GM18909 (cell line): ENCODE data around the gene AOPEP.

Experiments
- ATAC-seq: cut with Tn5 transposase; IDR thresholded peaks from one replicate; pipeline ENCODE4 v1.9.1; 2021; ENCODE audit warnings: mild to moderate bottlenecking; ENCODE audit not compliant: unreplicated experiment, poor library complexity

Gene AOPEP

DNA sequence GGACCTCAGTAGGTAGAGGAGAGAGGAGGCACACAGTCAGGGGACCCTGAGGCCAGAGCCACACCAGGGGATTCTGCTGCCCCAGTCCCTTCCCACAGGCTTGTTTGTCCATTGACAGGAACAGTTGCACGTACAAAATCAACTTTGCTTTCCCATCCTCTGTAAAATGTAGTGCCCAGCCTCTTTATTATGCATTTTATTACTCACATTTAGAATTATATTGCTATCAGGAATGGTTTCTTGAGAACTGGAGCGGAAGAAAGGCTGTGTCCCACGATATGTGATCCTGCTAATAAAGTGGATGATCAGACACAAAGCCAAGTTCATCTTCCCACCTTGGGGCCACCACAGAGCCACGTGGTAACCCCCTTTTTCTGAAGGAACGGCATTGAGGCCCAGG lies 313.6 kb downstream of the AOPEP start:
- ATAC-seq, result no peak

DNA sequence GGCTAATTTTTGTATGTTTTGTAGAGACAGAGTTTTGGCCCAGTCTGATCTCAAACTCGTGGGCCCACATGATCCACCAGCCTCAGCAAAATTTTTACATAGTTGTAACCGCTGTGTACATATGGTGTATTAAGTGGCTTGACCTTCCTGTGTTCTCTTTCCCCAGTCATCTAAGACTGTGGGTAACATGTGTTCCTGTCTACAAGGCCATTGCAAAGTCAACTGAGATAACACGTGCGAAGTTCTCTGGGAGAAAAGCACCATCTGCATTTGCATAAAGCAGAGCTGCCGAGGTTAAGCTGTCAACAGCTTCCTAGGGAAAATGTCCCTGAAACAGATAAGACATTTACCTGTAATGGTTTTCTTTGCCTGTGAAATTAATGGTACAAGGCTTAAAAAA lies 317.3 kb downstream of the AOPEP start:
- no peak for ATAC-seq

DNA sequence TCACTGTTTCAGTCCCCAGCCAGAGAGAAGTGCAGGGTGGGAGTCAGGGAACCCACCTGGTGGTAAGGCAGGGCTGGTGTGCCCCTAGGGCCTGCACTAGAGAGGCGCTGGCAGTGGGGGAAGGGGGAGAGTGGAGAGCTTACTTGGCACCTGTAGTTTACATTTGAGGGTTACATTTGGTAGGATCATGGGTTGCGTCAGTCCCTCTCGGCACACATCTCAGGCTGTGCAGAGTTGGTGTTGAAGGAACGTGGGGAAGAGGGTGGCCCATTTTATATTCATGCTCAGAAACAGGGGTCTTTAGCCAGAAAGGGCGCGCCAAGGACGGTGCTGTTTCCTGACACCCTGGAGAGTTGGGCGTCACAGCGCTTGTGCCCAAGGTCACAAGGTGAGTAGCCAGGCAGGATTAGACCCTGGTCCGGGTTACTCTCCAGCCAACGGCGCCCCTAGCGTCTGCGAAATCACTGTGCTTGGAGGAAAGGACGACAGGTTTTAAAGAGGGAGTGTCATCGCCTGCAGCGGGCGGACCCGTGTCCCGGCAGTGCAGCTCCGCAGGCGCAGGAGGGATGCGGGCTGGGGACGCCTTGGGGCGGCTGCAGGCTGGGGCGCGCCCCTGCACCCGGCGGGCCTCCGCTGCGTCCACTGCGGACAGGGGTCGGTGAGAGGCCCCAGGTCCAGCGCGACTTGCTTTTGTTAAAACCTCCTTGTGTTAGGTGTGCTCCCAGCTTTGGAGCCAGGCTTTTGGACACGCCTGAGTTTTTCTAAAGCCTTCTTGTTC lies 318.4 kb downstream of the AOPEP start:
- ATAC-seq, result no peak

DNA sequence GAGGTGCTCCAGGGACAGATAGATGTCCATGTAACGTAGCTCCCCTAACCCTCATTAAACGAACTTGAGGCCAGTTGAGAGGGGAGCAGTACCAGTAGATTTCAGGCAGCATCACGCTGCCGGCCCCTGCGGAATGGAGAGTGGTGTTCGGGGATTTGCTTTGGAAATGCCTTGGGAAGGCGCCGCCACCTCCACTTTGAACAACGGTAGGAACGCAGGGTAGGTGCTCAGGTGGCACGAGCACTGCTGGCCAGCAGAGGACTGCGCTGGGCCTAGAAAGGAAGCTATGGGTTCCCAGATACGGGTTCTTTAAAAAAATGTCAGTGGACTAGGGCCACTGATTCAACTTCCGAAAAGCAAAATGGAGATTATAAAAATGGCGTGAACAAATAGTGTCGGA lies 319.3 kb downstream of the AOPEP start:
- no peak for ATAC-seq

DNA sequence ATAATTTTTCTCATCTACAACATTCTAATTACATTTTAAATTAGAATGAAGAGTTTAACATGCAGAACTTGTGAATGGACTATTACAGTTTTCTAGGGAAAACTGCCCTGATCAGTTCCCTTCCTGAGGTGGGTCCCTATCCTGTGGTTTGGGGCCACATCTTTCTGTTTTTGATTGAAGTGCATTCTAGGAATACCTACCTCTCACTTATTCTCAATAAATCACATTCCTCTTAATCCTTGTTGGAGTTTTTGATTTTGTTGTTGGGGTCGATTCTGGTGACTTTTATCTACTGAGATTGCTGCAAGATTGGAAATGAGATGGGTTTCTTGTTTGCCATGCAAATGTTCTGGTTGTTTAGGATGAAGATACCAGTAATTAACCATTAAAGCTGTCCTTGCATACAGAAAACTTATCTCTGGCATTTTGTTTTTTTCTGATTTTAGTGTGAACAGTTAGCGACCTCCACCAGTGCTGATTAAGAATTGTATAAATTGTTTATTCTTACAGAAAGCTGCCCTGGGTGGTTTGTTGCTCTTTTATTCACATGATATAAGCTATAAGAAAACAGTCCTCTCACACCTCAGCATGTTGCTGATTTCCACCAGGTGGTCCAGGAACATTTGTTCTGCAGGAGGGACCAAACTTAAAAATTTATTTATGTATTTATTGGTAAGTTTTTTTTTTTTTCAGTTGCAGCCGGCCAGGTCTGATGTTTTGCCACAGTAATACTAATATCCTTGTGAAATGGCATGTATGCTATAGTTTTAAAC lies 321.1 kb downstream of the AOPEP start:
- no peak for ATAC-seq

DNA sequence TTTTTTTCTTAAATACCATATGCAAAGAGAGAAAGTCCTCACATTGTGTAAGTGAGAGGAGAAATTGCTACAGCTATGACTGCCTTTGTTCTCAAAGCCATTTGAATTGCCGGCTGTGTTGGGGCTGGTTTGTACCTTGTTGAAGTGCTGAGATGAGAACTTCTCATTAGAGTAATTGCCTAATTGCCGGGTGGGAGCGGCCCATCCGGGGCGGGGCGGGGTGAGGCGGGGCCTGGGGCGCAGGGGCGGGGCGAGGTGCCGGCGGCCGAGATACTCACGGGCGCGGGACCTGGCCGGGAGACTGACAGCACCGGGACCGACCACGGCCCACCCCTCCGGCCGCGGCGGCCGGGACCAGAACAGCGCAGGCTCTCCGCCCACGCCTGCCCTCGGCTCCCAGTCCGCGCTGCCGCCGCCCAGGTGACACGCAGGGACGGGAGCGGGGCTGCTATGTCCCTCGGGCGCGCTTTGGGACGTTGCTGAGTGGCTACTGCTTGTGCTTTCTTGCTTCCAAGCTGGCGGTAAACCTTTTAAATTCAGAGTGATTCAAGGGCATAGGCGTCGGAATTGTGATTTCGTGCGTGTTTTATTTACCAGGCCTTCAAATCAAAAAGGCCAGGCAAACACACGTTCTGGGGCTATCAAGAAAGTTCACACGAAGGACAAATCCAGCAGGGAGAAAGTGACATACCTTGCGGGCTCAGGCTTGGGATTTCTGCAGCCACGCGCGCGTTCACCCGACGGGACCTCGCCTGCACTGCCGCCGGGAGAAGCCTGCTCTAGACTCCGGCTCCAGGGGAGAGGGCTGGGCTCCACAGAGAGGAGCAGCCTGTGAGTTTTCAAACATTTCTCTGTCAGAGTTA lies 322.0 kb downstream of the AOPEP start:
- peak; percentile 77 for ATAC-seq

DNA sequence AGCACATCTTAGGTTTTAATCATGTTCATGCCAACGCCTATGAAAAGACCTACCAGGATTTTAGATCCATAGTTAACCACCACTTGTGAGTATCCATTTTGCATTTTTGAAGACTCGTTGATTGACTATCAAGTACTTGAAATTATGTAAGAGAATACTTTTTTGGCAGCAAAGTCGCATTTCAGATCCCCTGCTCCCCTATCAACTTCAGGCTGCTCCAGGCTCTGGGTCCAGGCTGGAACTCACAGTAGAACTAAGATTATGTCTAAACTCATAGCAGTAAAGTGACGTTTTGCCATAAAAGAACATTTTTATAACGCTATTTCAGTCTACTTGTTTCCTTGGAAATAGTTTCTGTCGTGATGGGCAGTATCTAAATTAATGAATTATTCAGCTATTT lies 323.3 kb downstream of the AOPEP start:
- no peak for ATAC-seq

DNA sequence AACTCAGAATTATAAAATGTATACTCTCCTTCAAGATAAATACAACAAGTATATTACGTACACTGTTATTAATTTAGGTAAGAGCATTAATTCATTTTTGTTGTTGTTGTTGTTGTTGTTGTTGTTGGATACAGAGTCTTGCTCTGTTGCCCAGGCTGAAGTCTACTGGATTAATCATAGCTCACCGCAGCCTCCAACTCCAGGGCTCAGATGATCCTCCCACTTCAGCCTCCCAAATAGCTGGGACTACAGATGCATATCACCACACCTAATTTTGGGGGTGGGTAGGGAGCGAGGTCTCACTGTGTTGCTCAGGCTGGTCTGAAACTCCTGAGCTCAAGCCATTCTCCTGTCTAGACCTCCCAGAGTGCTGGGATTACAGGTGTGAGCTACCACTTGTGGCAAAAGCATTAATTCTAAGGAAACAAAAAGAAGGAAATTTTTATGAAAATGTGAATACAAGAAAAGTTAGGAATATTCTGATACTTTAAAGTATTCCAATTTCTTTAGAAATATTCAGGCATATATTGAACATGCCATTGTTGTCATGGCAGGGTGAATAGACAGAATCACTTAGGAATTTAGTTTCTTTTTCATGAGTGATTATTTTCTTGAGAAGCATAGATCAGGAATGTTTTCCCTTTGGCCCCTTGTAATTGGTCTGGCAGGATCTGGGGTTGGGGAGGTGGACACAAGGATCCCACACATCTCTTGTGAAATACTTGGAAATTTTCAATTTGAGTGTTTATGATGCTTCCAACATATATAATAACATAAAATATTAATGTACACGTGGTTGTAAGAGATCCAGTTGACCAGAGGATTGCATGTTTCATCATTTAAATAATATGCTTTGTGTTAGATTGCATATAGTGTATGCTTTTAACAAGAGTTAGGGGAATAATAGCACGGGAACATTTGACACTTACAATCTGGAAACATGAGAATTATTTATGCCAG lies 327.4 kb downstream of the AOPEP start:
- no peak for ATAC-seq

DNA sequence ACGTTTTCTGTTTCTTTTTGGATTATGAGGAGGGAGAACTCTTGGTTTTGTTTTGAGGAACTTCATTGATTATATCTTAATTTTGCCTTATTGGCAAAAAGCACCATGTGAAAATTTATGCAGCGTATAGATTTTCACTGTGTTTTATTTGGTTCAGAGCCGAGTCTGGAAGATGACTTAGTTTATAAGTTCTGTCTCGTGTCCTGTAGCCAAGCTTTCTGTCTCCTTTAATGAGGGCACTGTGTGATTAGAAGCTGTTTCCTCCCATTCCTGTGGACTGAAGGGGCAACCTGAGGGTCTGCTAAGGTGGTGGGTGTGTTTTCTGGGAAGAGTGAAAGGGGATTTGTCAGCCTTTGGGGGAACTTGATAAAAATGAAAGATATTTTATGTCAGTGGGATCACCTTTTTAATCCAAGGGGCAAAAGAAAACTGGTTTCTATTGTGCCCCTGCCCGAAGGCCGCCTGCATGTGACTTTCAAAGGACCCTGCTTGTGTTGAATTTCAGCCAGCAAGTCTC lies 328.9 kb downstream of the AOPEP start:
- no peak for ATAC-seq

DNA sequence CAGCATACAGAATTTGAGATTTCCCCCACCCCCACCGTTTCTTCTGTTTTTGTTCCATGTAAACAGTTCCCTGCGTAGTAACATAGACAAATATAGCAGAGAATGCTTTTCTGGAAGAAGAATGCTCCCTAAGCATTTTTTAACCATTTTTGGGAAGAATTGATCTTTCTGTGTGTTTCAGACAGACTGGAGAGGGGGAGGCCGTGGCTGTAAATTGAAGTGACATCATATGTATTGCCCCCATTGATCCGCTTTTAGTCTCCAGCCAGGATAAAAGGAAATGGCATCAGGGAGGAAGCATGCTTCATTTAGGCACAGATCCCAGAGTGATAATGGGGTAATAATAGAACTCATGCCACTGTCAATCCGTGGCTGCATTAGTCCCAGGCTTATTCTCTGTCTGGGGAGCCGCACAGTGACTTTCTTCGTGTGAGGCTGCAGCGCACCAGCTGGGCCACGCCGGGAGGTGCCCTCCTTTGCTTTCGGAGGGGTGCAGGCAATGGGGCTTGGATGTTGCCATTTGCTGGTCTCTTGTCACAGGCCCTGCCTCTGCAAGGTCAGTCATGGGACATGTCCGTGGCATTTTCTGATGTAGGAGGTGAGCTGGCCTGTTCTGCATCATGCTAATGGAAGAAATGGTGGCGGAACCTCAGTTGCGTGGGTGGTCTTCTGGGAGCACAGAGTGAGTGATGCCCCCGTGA lies 329.5 kb downstream of the AOPEP start:
- no peak for ATAC-seq

DNA sequence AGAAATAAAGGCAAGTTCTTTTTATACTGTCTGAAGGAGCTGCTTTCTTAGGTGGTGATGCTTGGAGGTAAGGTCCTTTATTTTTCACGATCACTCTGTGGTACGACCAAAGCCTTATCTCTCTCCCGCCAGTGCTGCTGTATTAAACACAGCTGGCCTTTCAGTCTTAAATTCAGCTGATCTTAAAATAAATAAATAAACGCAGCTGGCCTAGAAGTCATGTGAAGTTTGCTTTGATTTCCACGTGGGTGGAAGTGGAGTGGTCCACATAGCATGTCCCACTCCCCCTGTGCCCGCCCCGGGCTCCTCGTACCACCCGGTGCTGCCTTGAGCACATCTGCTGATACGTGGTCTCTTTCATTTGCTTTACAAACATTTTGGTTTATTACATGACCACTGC lies 330.6 kb downstream of the AOPEP start:
- ATAC-seq, result no peak

DNA sequence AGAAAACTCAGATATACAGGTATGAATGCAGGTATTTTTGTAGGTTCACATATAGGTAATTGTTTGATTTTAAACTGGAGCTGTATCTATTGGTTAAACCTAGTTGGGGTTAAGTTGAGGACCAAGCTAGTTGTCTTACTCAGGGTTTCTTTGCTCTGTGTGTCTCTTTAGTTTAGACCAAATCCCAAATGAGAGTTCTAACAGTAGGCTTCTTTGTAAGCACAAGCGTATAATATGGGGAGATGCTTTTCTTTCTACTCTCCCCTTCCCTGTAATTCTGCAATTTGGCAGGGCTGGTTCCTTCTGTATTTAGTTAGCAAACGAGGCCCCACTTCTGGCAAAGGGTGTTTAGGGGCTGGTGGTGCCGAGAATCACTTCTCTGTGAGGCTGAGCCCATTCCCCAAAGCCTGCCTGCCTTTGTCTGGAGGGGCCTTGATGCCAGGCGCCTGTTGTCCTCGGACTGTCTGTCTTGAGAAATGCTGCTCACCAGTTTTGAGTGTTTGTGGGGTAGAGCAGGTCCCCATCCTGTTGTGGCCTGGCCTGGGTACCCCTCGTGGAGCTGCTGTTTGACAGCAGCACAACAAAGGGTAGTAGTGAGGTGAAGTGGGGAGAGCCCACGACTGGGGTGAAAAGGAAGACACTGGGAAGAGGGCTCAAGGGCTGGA lies 331.8 kb downstream of the AOPEP start:
- ATAC-seq, result no peak

DNA sequence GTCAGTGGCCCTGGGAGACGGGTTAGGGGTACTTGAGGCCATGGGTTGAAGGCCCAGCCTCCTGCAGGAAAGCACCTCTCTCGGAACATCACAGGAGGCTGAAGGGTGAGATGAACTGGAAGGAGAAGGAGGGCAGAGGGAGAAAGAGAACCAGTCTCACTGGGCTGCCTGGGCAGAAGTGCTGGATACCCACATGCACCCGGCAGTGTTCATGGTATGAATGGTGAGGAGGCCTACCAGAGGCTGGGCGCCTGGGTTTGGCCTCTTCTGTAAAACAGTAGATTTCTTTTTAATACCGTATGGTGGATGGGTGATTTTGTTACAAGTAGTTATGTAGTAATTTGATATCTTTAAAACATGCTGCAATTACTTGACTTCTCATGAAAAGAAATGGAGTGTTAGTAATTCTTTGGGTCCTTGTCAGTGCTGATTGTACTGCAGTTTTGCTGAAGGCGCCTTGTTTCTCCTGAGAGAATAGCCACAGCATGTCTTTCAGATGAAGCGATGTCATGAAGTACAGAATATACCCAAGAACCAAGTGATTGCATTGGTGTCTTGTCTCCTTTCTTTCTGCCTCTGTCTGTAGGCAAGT lies 332.4 kb downstream of the AOPEP start:
- no peak for ATAC-seq

DNA sequence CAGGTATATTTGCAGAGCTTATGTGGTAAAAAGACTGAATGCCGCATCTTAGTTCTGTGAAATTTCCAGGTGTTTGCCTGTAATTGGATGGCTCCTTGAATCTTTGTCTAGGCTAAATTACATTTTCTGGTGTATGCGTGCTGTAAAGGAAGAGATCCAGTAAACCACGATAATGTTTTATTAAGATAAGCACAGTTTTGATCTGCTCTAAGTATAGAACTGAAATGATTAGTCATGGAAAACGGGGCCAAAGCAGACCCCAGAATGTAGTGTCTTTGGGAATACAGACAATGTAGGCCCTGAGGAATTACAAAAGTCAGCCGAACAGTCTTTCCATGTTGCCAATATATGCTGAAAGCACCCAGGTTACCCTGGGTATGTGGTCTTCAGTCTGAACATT lies 333.7 kb downstream of the AOPEP start:
- ATAC-seq, result no peak

DNA sequence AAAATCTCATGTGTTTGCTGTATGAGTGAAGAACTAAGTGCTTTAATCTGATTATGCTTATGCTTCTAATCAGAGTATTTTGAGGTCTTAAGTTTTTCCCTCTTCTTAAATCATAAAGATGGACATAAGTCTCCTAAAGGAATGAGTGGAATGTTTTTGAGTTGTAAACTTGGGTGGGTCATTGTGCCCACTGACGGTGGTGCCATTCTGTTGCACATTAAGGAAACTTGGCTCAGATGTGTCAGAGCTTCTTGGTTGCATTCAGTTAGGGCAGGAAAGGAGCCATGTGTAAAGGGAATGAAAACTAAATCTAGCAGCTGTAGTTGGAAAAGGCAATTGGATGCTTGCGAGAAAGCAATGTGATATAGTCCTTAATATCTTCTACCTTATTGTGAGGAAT lies 334.4 kb downstream of the AOPEP start:
- no peak for ATAC-seq

DNA sequence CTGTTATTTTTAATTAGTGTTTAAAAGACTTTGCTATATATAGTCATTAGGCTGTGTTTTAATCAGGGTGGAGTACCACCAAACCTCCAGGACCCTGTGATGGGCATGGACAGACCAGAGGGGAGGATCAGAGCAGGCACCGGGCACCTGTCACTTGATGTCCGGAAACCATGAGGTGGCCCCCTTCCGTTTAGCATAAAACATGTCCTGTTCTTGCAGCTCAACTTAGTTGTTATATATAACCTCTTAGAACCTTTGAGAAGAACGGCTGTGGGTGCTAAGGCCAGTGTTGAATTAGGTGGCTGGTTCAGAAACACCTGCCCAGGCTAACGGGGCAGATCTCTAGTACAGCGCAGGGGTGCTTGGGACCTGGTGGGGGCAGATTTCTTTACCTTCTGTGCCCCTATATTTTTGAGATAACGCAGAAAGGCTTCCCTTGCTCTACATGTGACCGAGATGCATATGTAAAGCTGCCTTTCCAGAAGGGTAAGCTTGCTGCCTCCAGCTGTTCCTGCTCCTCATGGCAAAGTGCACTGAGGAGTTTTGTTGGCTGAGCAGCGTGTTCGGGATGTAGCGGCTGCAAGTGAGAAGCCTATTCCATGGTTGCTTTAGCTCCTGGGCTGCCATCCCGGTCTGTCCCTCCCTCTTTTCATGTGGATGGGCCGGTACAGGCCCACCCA lies 335.6 kb downstream of the AOPEP start:
- ATAC-seq, result no peak

DNA sequence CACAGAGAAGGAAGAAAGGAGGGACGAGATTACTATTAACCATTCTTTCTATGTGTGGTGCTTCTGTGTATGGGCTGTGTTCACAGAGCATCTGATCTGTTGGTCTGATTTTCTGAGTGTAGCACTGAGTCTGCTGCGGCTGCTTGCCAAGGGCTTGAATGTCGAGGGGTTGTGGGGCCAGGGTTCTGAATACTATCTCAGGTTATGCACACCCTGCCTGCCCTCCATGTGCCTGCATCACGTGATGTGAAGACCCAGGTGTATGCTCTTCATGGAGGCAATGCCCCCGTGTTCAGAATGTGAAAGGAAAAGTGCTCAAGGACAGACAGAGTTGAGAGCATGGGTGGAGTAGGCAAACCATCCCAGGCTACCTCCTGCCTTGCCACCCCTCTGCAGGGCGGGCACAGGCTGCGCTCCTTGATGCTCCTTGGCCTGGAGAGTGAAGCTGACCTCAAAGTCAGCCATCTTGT lies 336.1 kb downstream of the AOPEP start:
- no peak for ATAC-seq
